Stimulated activated naive CD8-positive, alpha-beta T cell treated with anti-CD3 and anti-CD28 coated beads, Interleukin-15, Interleukin-2, amounts not matched to agents 100 ng/mL and 50 ng/mL, for 24 hours (primary cell): ENCODE measurements around the gene SERPINI2.

Source experiments
- H3K27ac Mint-ChIP-seq: one replicate; pipeline ENCODE4 v1.8.0; 2021; ENCODE audit warnings: mild to moderate bottlenecking, mixed read lengths
- H3K27me3 Mint-ChIP-seq: one replicate; pipeline ENCODE4 v1.8.0; 2021; ENCODE audit warnings: mixed read lengths
- H3K36me3 Mint-ChIP-seq: one replicate; pipeline ENCODE4 v1.8.0; 2021; ENCODE audit warnings: low read depth, mixed read lengths
- H3K4me1 Mint-ChIP-seq: one replicate; pipeline ENCODE4 v1.8.0; 2021; ENCODE audit warnings: low read depth, mixed read lengths
- H3K4me3 Mint-ChIP-seq: one replicate; pipeline ENCODE4 v1.8.0; 2021; ENCODE audit warnings: mild to moderate bottlenecking, mixed read lengths
- H3K9me3 Mint-ChIP-seq: one replicate; pipeline ENCODE4 v1.8.0; 2021; ENCODE audit warnings: mixed read lengths

The SERPINI2 gene

DNA sequence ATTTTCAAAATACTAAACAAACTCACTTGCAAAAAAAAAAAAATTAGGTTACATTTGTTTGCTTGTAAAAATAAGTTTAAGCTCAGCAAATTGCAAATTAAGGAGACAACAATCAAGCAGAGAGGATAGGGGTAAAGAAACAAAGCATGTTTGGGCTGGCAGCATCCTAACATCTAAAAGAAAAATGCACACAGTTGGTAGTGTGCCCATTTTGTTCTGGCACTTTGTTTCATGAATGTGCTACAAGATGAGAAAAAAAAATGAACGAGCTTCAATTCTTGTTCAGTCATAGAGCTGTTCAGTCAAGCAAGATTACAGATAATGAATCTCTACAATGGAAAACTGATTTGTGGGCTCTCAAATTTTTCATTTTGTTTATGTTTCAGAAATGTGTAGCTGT lies 76.0 kb downstream of the SERPINI2 start:
- Mint-ChIP-seq H3K27ac (no peak overlapping the region), H3K9me3 (no peaks in the 10 kb centered on the region), H3K36me3 (no peaks in the 10 kb centered on the region), H3K4me3 (no peak overlapping the region), H3K4me1 (no peaks in the 10 kb centered on the region), H3K27me3 (peaks cover 16% of the 10 kb centered on the region)

GRCh38 chr3:167396075-167396474 lies 77.8 kb downstream of the SERPINI2 start:
- no peaks in the 10 kb centered on the region for H3K36me3 Mint-ChIP-seq
- peaks cover 23% of the 10 kb centered on the region for H3K27me3 Mint-ChIP-seq
- H3K27ac Mint-ChIP-seq: no peak overlapping the region
- no peak overlapping the region for H3K4me3 Mint-ChIP-seq
- H3K9me3 Mint-ChIP-seq: no peaks in the 10 kb centered on the region
- H3K4me1 Mint-ChIP-seq: no peaks in the 10 kb centered on the region

- H3K9me3 Mint-ChIP-seq: no peaks in the 10 kb centered on the region
Measured at GRCh38 chr3:167394003-167394402, 79.8 kb downstream of the SERPINI2 start.

More at GRCh38 chr3:167394003-167394402, 79.8 kb downstream of the SERPINI2 start:
- Mint-ChIP-seq H3K4me3 (no peak overlapping the region), H3K27ac (no peak overlapping the region), H3K36me3 (no peaks in the 10 kb centered on the region), H3K27me3 (peaks cover 24% of the 10 kb centered on the region), H3K4me1 (no peaks in the 10 kb centered on the region)
